Upper lobe of left lung (tissue), 6 donors: ENCODE measurements around the gene BEST3. TPM values are rescaled to one million over a fixed set of nuclear protein-coding genes. Genes with fewer than 3 reads are reported as not detected.

ENCODE experiments used
- ATAC-seq, 2 donors: fragments of 200-7000 bp; cut with Tn5 transposase; one replicate each; pipeline ENCODE4 v1.9.1; 2022; ENCODE audit warnings: mild to moderate bottlenecking in 2 of 2, moderate library complexity in 2 of 2; ENCODE audit not compliant: low FRiP score in 2 of 2
- DNase-seq, 2 donors: peaks; one replicate each; pipeline ENCODE4 v3.0.0-alpha.2; 2019 to 2020
- H3K27ac ChIP-seq, 4 donors: fragments of 200-600 bp; sonication (generic); one replicate each; pipeline ENCODE4 v1.5.1; 2016 to 2019
- H3K27me3 ChIP-seq, 4 donors: fragments of 200-600 bp; sonication (generic); one replicate each; pipeline ENCODE4 v1.5.1; 2017 to 2019
- H3K36me3 ChIP-seq, 4 donors: fragments of 200-600 bp; sonication (generic); one replicate each; pipeline ENCODE4 v1.5.1; 2016 to 2019
- H3K4me1 ChIP-seq, 4 donors: fragments of 200-600 bp; sonication (generic); one replicate each; pipeline ENCODE4 v1.5.1; 2018 to 2019
- H3K4me3 ChIP-seq, 4 donors: fragments of 200-600 bp; sonication (generic); one replicate each; pipeline ENCODE4 v1.5.1; 2017 to 2019; ENCODE audit warnings: mild to moderate bottlenecking in 2 of 4, moderate library complexity in 1 of 4
- H3K9me3 ChIP-seq, 4 donors: fragments of 200-600 bp; sonication (generic); one replicate each; pipeline ENCODE4 v1.5.1; 2018 to 2019
- CTCF ChIP-seq, 6 experiments: fragments of 450-650 bp in 4 of 6; fragments of 200-600 bp in 2 of 6; sonication (generic) in 2 of 6; IDR thresholded peaks; one replicate each; pipeline ENCODE4 v1.5.1; 2016 to 2019; ENCODE audit warnings: antibody characterized with exemption in 6 of 6
- EP300 ChIP-seq, 4 donors: sonication (generic); formaldehyde crosslinking; IDR thresholded peaks; one replicate each; pipeline ENCODE4 v1.5.1; 2017; ENCODE audit warnings: antibody characterized with exemption in 4 of 4, control low read depth in 2 of 4
- POLR2A ChIP-seq, 4 donors: fragments of 450-650 bp; IDR thresholded peaks; one replicate each; pipeline ENCODE4 v1.5.1; 2016 to 2017; ENCODE audit warnings: antibody characterized with exemption in 4 of 4, mild to moderate bottlenecking in 2 of 4
- POLR2AphosphoS5 ChIP-seq, 2 donors: sonication (generic); formaldehyde crosslinking; IDR thresholded peaks; one replicate each; pipeline ENCODE4 v1.5.1; 2017; ENCODE audit warnings: antibody characterized with exemption in 2 of 2
- WGBS, 2 donors: methylation state at CpG; one replicate each; pipeline ENCODE4 v1.1.5; 2017 to 2018; 5-methylcytosine and 5-hydroxymethylcytosine counted together
- total RNA-seq, 6 donors: library from RNA; depleted of rRNA in 4 of 6; stranded (reverse); fragments of >200 nt in 4 of 6; gene quantifications; one replicate each; pipeline versions ENCODE4 v1.1.0 to v1.2.1, GENCODE V29; 2016 to 2021
- donor health status: DM: no; HTN: no; CAD: no; lungs with moderate emphysema.
- donor health status: DM: no; HTN: yes; CAD: no; lungs with severe emphysema.

BEST3 gene
- total RNA-seq, 6 donors from 2014 or later: not detected

GRCh38 chr12:69623970-69624369 is 75.1 kb downstream of the BEST3 start:
- no peak overlapping the region for H3K27ac ChIP-seq
- ATAC-seq (no peak), DNase-seq (peak; percentile 34 to 79)
- no peaks in the 10 kb centered on the region for H3K9me3 ChIP-seq
- no peaks in the 10 kb centered on the region for H3K36me3 ChIP-seq
- H3K27me3 ChIP-seq: no peaks in the 10 kb centered on the region
- WGBS, 2 donors: 82 to 84% methylated on average over 13 of the region's 13 CpGs
- no peaks in the 10 kb centered on the region for H3K4me1 ChIP-seq
- TF ChIP-seq EP300 (IDR thresholded peaks at IDR 0.05) (no peak), POLR2AphosphoS5 (IDR thresholded peaks at IDR 0.05) (peak in 1 of 2 donors; percentile 19)
- no peak overlapping the region for H3K4me3 ChIP-seq

GRCh38 chr12:69621551-69621950 is 77.6 kb downstream of the BEST3 start:
- TF ChIP-seq CTCF (IDR thresholded peaks at IDR 0.05): no peak
- TF ChIP-seq EP300 (IDR thresholded peaks at IDR 0.05): no peak
- no peak for TF ChIP-seq POLR2AphosphoS5 (IDR thresholded peaks at IDR 0.05)
- TF ChIP-seq POLR2A (IDR thresholded peaks at IDR 0.05): no peak
- no peaks in the 10 kb centered on the region for H3K27me3 ChIP-seq
- H3K4me3 ChIP-seq: no peak overlapping the region
- DNase-seq (no peak), ATAC-seq (no peak)
- no peaks in the 10 kb centered on the region for H3K4me1 ChIP-seq
- H3K9me3 ChIP-seq: no peaks in the 10 kb centered on the region
- no peaks in the 10 kb centered on the region for H3K36me3 ChIP-seq
- no peak overlapping the region for H3K27ac ChIP-seq
- 84 to 89% methylated on average over 2 of the region's 2 CpGs for WGBS, 2 donors

GRCh38 chr12:69620921-69621320 is 78.2 kb downstream of the BEST3 start:
- DNase-seq: no peak
- no peak overlapping the region for H3K27ac ChIP-seq
- 78 to 87% methylated on average over 2 of the region's 2 CpGs for WGBS, 2 donors
- H3K4me1 ChIP-seq: no peaks in the 10 kb centered on the region
- no peaks in the 10 kb centered on the region for H3K9me3 ChIP-seq
- no peak overlapping the region for H3K4me3 ChIP-seq
- H3K27me3 ChIP-seq: no peaks in the 10 kb centered on the region
- no peaks in the 10 kb centered on the region for H3K36me3 ChIP-seq
- TF ChIP-seq POLR2A (IDR thresholded peaks at IDR 0.05) (no peak), POLR2AphosphoS5 (IDR thresholded peaks at IDR 0.05) (no peak), EP300 (IDR thresholded peaks at IDR 0.05) (no peak), CTCF (IDR thresholded peaks at IDR 0.05) (no peak)
- ATAC-seq: no peak

- TF ChIP-seq CTCF (IDR thresholded peaks at IDR 0.05) (no peak), POLR2AphosphoS5 (IDR thresholded peaks at IDR 0.05) (no peak), EP300 (IDR thresholded peaks at IDR 0.05) (no peak)
- no peaks in the 10 kb centered on the region for H3K4me1 ChIP-seq
- no peak overlapping the region for H3K27ac ChIP-seq
- H3K4me3 ChIP-seq: no peak overlapping the region
- H3K36me3 ChIP-seq: no peaks in the 10 kb centered on the region
- DNase-seq: no peak
- H3K27me3 ChIP-seq: no peaks in the 10 kb centered on the region
- ATAC-seq: no peak
- 71 to 88% methylated on average over 4 of the region's 4 CpGs for WGBS, 2 donors
- H3K9me3 ChIP-seq: no peaks in the 10 kb centered on the region
These were observed 79.0 kb downstream of the BEST3 start for GRCh38 chr12:69620077-69620476.

- no peak for DNase-seq
- H3K27me3 ChIP-seq: no peaks in the 10 kb centered on the region
- H3K9me3 ChIP-seq: no peaks in the 10 kb centered on the region
- TF ChIP-seq CTCF (IDR thresholded peaks at IDR 0.05) (no peak), POLR2AphosphoS5 (IDR thresholded peaks at IDR 0.05) (no peak), EP300 (IDR thresholded peaks at IDR 0.05) (no peak), POLR2A (IDR thresholded peaks at IDR 0.05) (no peak)
- no peaks in the 10 kb centered on the region for H3K36me3 ChIP-seq
- no peak for ATAC-seq
- WGBS, 2 donors: 60 to 66% methylated on average over 6 of the region's 6 CpGs
- H3K4me3 ChIP-seq: no peak overlapping the region
- no peaks in the 10 kb centered on the region for H3K4me1 ChIP-seq
- no peak overlapping the region for H3K27ac ChIP-seq
These were observed 80.1 kb downstream of the BEST3 start for GRCh38 chr12:69619050-69619449.
